Endothelial cell (in vitro differentiated cells): ENCODE data around the gene HHATL. TPM values are rescaled to one million over a fixed set of nuclear protein-coding genes. Genes with fewer than 3 reads are reported as not detected.

Experiments used
- DNase-seq: peaks from one replicate; pipeline ENCODE4 v3.0.0; 2021; ENCODE audit warnings: low spot score
- H3K27ac Mint-ChIP-seq: one replicate; pipeline ENCODE4 v1.8.0; 2021; ENCODE audit warnings: mixed read lengths, inconsistent platforms; ENCODE audit not compliant: unreplicated experiment
- H3K27me3 Mint-ChIP-seq: one replicate; pipeline ENCODE4 v1.8.0; 2021; ENCODE audit warnings: mild to moderate bottlenecking, moderate library complexity, mixed read lengths, inconsistent platforms; ENCODE audit not compliant: unreplicated experiment
- H3K36me3 Mint-ChIP-seq: one replicate; pipeline ENCODE4 v1.8.0; 2021; ENCODE audit warnings: mild to moderate bottlenecking, low read depth, mixed read lengths, inconsistent platforms; ENCODE audit not compliant: unreplicated experiment
- H3K4me1 Mint-ChIP-seq: one replicate; pipeline ENCODE4 v1.8.0; 2021; ENCODE audit warnings: mild to moderate bottlenecking, mixed read lengths, inconsistent platforms; ENCODE audit not compliant: unreplicated experiment
- H3K4me3 Mint-ChIP-seq: one replicate; pipeline ENCODE4 v1.8.0; 2021; ENCODE audit warnings: mild to moderate bottlenecking, mixed read lengths, inconsistent platforms; ENCODE audit not compliant: unreplicated experiment
- H3K9me3 Mint-ChIP-seq: one replicate; pipeline ENCODE4 v1.8.0; 2021; ENCODE audit warnings: mixed read lengths, inconsistent platforms; ENCODE audit not compliant: unreplicated experiment
- CTCF ChIP-seq: fragments of 200-600 bp; sonication (generic); IDR thresholded peaks from one replicate; pipeline ENCODE4 v1.5.0; 2021; ENCODE audit warnings: antibody characterized with exemption; ENCODE audit not compliant: unreplicated experiment
- total RNA-seq: library from RNA; stranded (reverse); fragmentation: NEBNext Ultra II Directional; extraction: Animal tissue kit (Norgen Biotek cat#: 25700); gene quantifications from one replicate; pipeline ENCODE4 v1.2.1, GENCODE V29; 2021; ENCODE audit not compliant: unreplicated experiment

The HHATL gene
- total RNA-seq, 1 donor from 2014 or later = not detected

GRCh38 chr3:42735019-42735418 is 32.4 kb upstream of the HHATL start:
- Mint-ChIP-seq H3K36me3 (no peaks in the 10 kb centered on the region), H3K27ac (no peak overlapping the region), H3K4me1 (no peaks in the 10 kb centered on the region), H3K9me3 (no peaks in the 10 kb centered on the region), H3K4me3 (no peak overlapping the region), H3K27me3 (peaks cover 8% of the 10 kb centered on the region)
- TF ChIP-seq CTCF = no peak
- no peak for DNase-seq

- no peaks in the 10 kb centered on the region for H3K4me1 Mint-ChIP-seq
Observed at GRCh38 chr3:42734263-42734860, 31.8 kb upstream of the HHATL start.

GRCh38 chr3:42733501-42734262 is 31.1 kb upstream of the HHATL start:
- no peak for DNase-seq
- H3K36me3 Mint-ChIP-seq = no peaks in the 10 kb centered on the region
- H3K4me1 Mint-ChIP-seq = no peaks in the 10 kb centered on the region
- H3K27me3 Mint-ChIP-seq = peaks cover 11% of the 10 kb centered on the region
- no peaks in the 10 kb centered on the region for H3K9me3 Mint-ChIP-seq
- TF ChIP-seq CTCF = no peak
- no peak overlapping the region for H3K4me3 Mint-ChIP-seq
- H3K27ac Mint-ChIP-seq = no peak overlapping the region

More at GRCh38 chr3:42734263-42734860, 31.8 kb upstream of the HHATL start:
- Mint-ChIP-seq H3K4me3 (no peak overlapping the region), H3K27ac (no peak overlapping the region), H3K9me3 (no peaks in the 10 kb centered on the region), H3K36me3 (no peaks in the 10 kb centered on the region), H3K27me3 (peaks cover 11% of the 10 kb centered on the region)
- DNase-seq = no peak
- no peak for TF ChIP-seq CTCF

- no peak overlapping the region for H3K27ac Mint-ChIP-seq
- peaks cover 11% of the 10 kb centered on the region for H3K27me3 Mint-ChIP-seq
- peak; percentile 31 for DNase-seq
- H3K4me1 Mint-ChIP-seq = no peaks in the 10 kb centered on the region
- peak; percentile 20 for TF ChIP-seq CTCF
- H3K9me3 Mint-ChIP-seq = no peaks in the 10 kb centered on the region
- H3K4me3 Mint-ChIP-seq = no peak overlapping the region
- H3K36me3 Mint-ChIP-seq = no peaks in the 10 kb centered on the region
Observed at GRCh38 chr3:42732829-42733459, 30.3 kb upstream of the HHATL start.
